IPS-NIHi11 (cell line): ENCODE results near the gene IFIT3.
"Not testable (repeated sequence)": the region's sequence is repeated elsewhere in the genome, so short reads cannot be mapped to it uniquely, and the experiment has no call there.

Experiments
- DNase-seq: peaks from one replicate; pipeline ENCODE4 v3.0.0; 2012; ENCODE audit warnings: mixed read lengths, low spot score

Gene IFIT3

GRCh38 chr10:89304446-89304845 lies 23.4 kb upstream of the IFIT3 start:
- DNase-seq, result no peak

GRCh38 chr10:89304925-89305324 lies 22.9 kb upstream of the IFIT3 start:
- no peak for DNase-seq

GRCh38 chr10:89305766-89306433 lies 21.9 kb upstream of the IFIT3 start:
- no peak for DNase-seq

- DNase-seq, result no peak
These were observed 21.1 kb upstream of the IFIT3 start for GRCh38 chr10:89306434-89307268.

GRCh38 chr10:89307269-89307577 lies 20.6 kb upstream of the IFIT3 start:
- DNase-seq, result no peak

- DNase-seq, result no peak
These were observed 19.5 kb upstream of the IFIT3 start for GRCh38 chr10:89308266-89308665.

- DNase-seq, result no peak
These were observed 19.1 kb upstream of the IFIT3 start for GRCh38 chr10:89308736-89309135.

- no peak for DNase-seq
These were observed 18.4 kb upstream of the IFIT3 start for GRCh38 chr10:89309156-89310055.

- DNase-seq, result no peak
These were observed 17.5 kb upstream of the IFIT3 start for GRCh38 chr10:89310056-89310893.

GRCh38 chr10:89312973-89313372 lies 14.8 kb upstream of the IFIT3 start:
- no peak for DNase-seq

- no peak for DNase-seq
These were observed 13.1 kb upstream of the IFIT3 start for GRCh38 chr10:89314676-89315075.

GRCh38 chr10:89318047-89318446 lies 9.8 kb upstream of the IFIT3 start:
- DNase-seq, result not testable (repeated sequence)

GRCh38 chr10:89325081-89325480 lies 2.7 kb upstream of the IFIT3 start:
- not testable (repeated sequence) for DNase-seq

GRCh38 chr10:89325856-89326255 lies 1.9 kb upstream of the IFIT3 start:
- not testable (repeated sequence) for DNase-seq

GRCh38 chr10:89329151-89329550 lies 1.4 kb downstream of the IFIT3 start:
- no peak for DNase-seq

- DNase-seq, result not testable (repeated sequence)
These were observed 2.2 kb downstream of the IFIT3 start for GRCh38 chr10:89330014-89330413.

- DNase-seq, result no peak
These were observed 2.9 kb downstream of the IFIT3 start for GRCh38 chr10:89330537-89331212.

GRCh38 chr10:89331487-89332122 lies 3.8 kb downstream of the IFIT3 start:
- DNase-seq, result not testable (repeated sequence)

- no peak for DNase-seq
These were observed 4.4 kb downstream of the IFIT3 start for GRCh38 chr10:89332123-89332633.

- DNase-seq, result no peak
These were observed 7.4 kb downstream of the IFIT3 start for GRCh38 chr10:89335226-89335625.
